ACC112 (cell line): ENCODE measurements around the gene ANKRD28.
A peak's percentile ranks its signal among the peaks of the same experiment; 100 is the strongest.
"Not testable (repeated sequence)": the region's sequence is repeated elsewhere in the genome, so short reads cannot be mapped to it uniquely, and the experiment has no call there.

Source experiments
- H2AFZ ChIP-seq: fragments of 200-600 bp; sonication (generic); one replicate; pipeline ENCODE4 v1.6.0; 2017; ENCODE audit warnings: antibody characterized with exemption, low read length; ENCODE audit not compliant: unreplicated experiment
- H3K27ac ChIP-seq: fragments of 200-600 bp; sonication (generic); 2 replicates; pipeline ENCODE4 v1.5.1; 2014; ENCODE audit warnings: low read depth, mild to moderate bottlenecking, antibody characterized with exemption, low read length, moderate library complexity
- H3K27me3 ChIP-seq: fragments of 200-600 bp; sonication (generic); 2 replicates; pipeline ENCODE4 v1.6.1; 2014; ENCODE audit warnings: mild to moderate bottlenecking, antibody characterized with exemption, low read length, moderate library complexity, mixed read lengths; ENCODE audit not compliant: insufficient read depth
- H3K36me3 ChIP-seq: fragments of 200-600 bp; sonication (generic); 2 replicates; pipeline ENCODE4 v1.6.1; 2016; ENCODE audit warnings: mild to moderate bottlenecking, antibody characterized with exemption, low read length, moderate library complexity, mixed read lengths; ENCODE audit not compliant: insufficient read depth
- H3K4me1 ChIP-seq: fragments of 200-600 bp; sonication (generic); one replicate; pipeline ENCODE4 v1.6.1; 2016; ENCODE audit warnings: low read length, mixed read lengths; ENCODE audit not compliant: insufficient read depth, unreplicated experiment, control insufficient read depth
- H3K4me3 ChIP-seq: fragments of 200-600 bp; sonication (generic); 2 replicates; pipeline ENCODE4 v1.5.1; 2014; ENCODE audit warnings: mild to moderate bottlenecking, low read depth, low read length
- H3K79me2 ChIP-seq: fragments of 200-600 bp; sonication (generic); one replicate; pipeline ENCODE4 v1.6.0; 2016; ENCODE audit warnings: low read length; ENCODE audit not compliant: control insufficient read depth, unreplicated experiment, insufficient read depth

ANKRD28 gene

DNA sequence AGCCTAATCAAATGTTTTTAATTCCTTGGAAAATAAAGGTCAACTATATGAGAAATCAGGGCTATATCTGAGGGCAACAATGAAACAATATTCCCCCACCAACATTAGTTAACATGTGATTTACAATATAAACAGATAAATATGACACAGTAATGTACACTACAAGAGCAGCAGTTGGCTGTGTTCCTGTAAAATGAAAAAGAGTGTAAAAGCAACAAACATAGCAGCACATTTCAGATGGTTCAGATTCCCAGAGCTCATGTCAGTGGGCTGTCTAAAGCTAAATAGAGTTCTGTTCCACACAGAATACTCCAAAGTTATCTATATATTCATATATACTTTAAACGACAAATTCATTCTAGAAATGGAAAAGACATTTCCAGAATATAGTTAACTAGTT lies 42.6 kb downstream of the ANKRD28 start:
- no peak overlapping the region for H3K4me3 ChIP-seq
- no peak overlapping the region for H2AFZ ChIP-seq
- peaks cover 21% of the 10 kb centered on the region for H3K79me2 ChIP-seq
- H3K4me1 ChIP-seq: peaks cover 35% of the 10 kb centered on the region
- peak overlapping the region; percentile 27 for H3K27ac ChIP-seq
- H3K27me3 ChIP-seq: no peaks in the 10 kb centered on the region
- peaks cover 46% of the 10 kb centered on the region for H3K36me3 ChIP-seq

DNA sequence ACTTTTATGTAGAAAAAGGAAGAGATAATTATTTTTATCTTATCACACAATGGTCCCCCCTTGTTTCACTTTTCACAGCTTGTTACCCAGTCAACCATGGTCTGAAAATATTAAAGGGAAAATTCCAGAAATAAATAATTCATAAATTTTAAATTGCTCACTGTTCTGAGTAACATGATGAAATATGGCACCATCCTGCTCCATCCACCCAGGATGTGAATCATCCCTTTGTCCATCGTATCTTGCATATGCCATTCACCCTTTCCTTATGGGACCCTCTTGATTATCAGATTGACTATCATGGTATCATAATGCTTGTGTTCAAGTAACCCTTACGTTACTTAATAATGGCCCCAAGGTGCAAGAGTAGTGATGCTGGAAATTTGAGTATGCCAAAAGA lies 43.7 kb downstream of the ANKRD28 start:
- Histone ChIP-seq H3K4me3 (peak overlapping the region; percentile 13; the same call in 1 of the 2 replicates), H2AFZ (no peak overlapping the region), H3K36me3 (peaks cover 55% of the 10 kb centered on the region), H3K4me1 (peaks cover 35% of the 10 kb centered on the region), H3K27me3 (no peaks in the 10 kb centered on the region), H3K79me2 (peaks cover 18% of the 10 kb centered on the region), H3K27ac (peak overlapping the region; percentile 58)

DNA sequence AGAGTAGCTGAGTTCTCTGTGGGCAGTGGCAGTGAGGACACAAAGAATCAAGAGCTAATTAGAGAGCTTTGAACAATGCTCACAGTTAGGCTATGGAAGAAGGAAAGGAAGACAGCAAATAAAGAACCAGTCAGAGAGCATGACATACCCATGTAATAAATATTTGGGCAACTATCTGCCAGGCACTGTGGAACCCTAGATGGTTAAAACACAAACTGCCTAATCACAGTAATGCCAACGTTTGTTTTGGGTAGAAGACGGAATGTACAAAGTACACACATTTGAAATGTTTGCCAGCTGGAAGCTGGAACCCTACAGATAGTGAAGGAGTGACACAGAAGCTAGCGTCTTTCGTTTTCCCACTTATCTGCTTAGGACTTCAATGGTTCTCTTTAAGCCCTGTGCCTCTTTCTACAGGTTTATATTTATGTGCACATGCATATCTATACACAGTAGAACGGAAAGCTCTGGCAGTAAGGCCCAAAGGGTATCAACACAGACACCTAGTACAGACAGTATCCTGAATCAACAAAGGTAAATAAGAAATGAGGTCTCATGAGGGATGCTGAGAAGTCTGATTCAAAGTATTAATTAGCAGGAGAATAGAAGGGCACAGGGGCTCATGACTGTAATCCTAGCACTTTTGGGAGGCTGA lies 44.6 kb downstream of the ANKRD28 start:
- Histone ChIP-seq H3K4me3 (no peak overlapping the region), H2AFZ (no peak overlapping the region), H3K27ac (peak overlapping the region; percentile 58), H3K27me3 (no peaks in the 10 kb centered on the region), H3K79me2 (peaks cover 18% of the 10 kb centered on the region), H3K4me1 (peaks cover 34% of the 10 kb centered on the region), H3K36me3 (peaks cover 56% of the 10 kb centered on the region)

DNA sequence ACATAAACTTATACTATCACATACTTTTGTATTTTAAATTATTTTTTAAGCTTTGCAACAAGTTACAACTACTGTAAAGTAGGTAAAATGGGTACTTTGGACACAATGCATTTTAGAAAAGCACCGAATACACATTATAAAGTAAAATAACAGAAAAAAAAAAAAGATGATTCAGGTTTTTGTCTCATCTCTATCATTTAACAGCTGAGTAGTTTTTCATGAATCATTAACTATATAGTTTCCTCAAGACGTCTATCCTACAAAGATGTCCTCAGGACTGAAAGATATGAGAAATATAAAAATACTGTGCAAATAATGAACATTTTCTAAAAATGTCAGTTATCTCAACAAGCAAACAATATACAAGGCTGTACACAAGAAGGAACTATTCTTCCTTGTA lies 46.9 kb downstream of the ANKRD28 start:
- H2AFZ ChIP-seq: no peak overlapping the region
- no peak overlapping the region for H3K4me3 ChIP-seq
- H3K36me3 ChIP-seq: peaks cover 68% of the 10 kb centered on the region
- no peaks in the 10 kb centered on the region for H3K27me3 ChIP-seq
- H3K27ac ChIP-seq: no peak overlapping the region
- peaks cover 30% of the 10 kb centered on the region for H3K4me1 ChIP-seq
- peaks cover 18% of the 10 kb centered on the region for H3K79me2 ChIP-seq

DNA sequence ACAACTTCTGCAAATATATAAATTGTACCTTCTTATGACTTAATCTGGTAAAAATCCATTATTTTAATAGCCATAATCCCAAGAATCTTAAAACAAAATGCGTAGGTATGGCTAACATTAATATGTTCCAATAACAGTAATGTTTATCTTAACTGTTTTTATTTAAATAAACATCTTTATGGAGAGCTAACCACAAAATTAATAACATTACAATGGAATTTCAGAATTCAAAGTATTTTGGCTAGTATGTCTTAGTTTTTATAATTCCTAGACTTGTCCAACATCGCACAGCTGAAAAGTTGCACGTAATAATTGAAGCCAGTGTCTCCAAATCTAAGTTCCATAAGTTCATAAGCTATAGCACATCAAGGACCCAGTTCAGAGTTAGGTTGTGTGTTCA lies 47.6 kb downstream of the ANKRD28 start:
- Histone ChIP-seq H3K79me2 (peaks cover 14% of the 10 kb centered on the region), H3K4me3 (no peak overlapping the region), H3K27me3 (no peaks in the 10 kb centered on the region), H3K36me3 (peaks cover 66% of the 10 kb centered on the region), H3K4me1 (peaks cover 23% of the 10 kb centered on the region), H3K27ac (no peak overlapping the region), H2AFZ (no peak overlapping the region)

DNA sequence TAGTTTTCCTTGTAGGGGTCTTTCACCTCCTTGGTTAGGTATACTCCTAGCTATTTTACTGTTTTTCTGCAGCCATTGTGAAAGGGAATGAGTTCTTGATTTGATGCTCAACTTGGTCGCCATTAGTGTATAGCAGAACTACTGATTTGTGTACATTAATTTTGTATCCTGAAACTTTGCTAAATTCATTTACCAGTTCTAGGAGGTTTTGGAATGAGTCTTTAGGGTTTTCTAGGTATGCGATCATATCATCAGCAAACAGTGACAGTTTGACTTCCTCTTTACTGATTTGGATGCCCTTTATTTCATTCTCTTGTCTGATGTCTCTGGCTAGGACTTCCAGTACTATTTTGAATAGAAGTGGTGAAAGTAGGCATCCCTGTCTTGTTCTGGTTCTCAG lies 51.9 kb downstream of the ANKRD28 start:
- H3K4me3 ChIP-seq, H3K4me1 ChIP-seq, H2AFZ ChIP-seq, H3K27me3 ChIP-seq, H3K79me2 ChIP-seq, H3K27ac ChIP-seq: not testable (repeated sequence)
- H3K36me3 ChIP-seq: peaks cover 54% of the 10 kb centered on the region

DNA sequence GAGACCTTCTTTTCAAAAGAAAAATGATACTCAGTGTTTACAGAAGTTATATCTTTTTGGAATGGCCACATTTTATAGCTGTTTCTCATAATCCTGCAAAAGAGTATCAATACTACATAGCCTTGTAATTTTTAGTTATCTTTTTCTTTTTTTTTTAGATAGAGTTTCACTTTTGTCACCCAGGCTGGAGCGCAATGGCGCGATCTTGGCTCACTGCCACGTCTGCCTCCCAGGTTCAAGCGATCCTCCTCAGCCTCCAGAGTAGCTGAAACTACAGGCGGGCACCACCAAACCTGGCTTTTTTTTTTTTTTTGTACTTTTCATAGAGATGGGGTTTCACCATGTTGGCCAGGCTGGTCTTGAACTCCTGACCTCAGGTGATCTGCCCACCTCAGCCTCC lies 53.6 kb downstream of the ANKRD28 start:
- Histone ChIP-seq H3K36me3 (peaks cover 49% of the 10 kb centered on the region), H3K4me1 (peaks cover 2% of the 10 kb centered on the region), H3K27ac (no peak overlapping the region), H3K27me3 (no peaks in the 10 kb centered on the region), H3K79me2 (peaks cover 11% of the 10 kb centered on the region), H3K4me3 (no peak overlapping the region), H2AFZ (no peak overlapping the region)

DNA sequence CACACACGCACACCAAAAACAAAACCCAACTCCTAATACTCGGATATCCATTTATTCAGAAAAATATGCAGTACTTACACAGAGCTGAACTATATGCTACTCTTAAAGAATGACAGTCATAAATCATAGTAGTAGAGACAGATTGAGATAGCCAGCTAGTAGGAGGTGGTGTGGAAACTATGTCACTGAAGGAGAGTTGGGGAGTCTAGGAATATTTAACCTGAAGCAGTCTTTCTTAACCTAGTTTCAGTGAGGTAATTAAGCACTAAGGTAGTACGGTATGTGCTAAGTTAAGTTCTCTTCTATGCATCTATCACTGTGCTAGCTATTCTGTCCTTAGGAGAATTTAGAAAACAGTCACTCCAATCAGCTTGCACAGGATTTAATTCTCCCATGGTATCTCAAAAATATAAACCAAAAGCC lies 54.2 kb downstream of the ANKRD28 start:
- Histone ChIP-seq H3K27me3 (no peaks in the 10 kb centered on the region), H3K4me3 (no peak overlapping the region), H3K36me3 (peaks cover 50% of the 10 kb centered on the region), H3K27ac (no peak overlapping the region), H2AFZ (no peak overlapping the region), H3K79me2 (peaks cover 15% of the 10 kb centered on the region), H3K4me1 (peaks cover 2% of the 10 kb centered on the region)

DNA sequence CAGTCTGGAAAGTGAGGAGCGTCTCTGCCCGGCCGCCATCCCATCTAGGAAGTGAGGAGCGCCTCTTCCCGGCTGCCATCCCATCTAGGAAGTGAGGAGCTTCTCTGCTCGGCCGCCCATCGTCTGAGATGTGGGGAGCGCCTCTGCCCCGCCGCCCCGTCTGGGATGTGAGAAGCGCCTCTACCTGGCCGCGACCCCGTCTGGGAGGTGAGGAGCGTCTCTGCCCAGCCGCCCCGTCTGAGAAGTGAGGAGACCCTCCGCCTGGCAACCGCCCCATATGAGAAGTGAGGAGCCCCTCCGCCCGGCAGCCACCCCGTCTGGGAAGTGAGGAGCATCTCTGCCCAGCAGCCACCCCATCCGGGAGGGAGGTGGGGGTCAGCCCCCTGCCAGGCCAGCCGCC lies 55.5 kb downstream of the ANKRD28 start:
- peaks cover 17% of the 10 kb centered on the region for H3K79me2 ChIP-seq
- peaks cover 40% of the 10 kb centered on the region for H3K36me3 ChIP-seq
- H3K4me1 ChIP-seq: not testable (repeated sequence)

DNA sequence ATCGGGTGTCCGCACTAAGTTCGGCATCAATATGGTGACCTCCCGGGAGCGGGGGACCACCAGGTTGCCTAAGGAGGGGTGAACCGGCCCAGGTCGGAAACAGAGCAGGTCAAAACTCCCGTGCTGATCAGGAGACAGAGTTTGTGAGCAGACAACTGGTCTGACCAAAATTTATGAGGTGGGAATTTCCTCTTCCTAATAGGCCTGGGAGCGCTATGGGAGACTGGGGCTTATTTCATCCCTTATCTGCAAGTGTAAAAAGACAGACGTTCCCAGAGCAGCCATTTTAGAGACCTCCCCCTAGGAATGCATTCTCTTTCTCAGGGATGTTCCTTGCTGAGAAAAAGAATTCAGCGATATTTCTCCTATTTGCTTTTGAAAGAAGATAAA lies 59.2 kb downstream of the ANKRD28 start:
- H3K4me1 ChIP-seq, H3K27ac ChIP-seq, H2AFZ ChIP-seq, H3K27me3 ChIP-seq, H3K4me3 ChIP-seq: not testable (repeated sequence)
- peaks cover 16% of the 10 kb centered on the region for H3K79me2 ChIP-seq
- H3K36me3 ChIP-seq: peaks cover 45% of the 10 kb centered on the region

More for the DNA sequence above, 55.5 kb downstream of the ANKRD28 start:
- not testable (repeated sequence) for H2AFZ ChIP-seq, H3K4me3 ChIP-seq, H3K27me3 ChIP-seq, H3K27ac ChIP-seq

DNA sequence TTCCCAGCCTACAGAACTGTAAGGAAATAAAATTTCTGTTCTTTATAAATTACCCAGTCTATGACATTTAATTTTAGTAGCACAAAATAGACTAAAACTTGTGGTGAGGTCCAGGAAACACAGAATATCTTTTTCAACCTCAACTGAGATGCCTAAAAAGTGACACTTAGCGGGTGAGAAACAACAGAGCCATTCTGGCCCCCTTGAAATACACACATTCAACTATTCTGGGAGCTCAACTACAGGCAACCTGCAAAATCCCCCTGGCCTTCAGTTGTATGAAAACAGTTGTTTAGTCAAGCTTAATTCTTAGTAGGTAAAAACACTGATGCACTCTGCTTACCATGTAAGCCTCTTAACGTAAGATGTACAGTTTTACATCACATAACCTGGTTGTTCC lies 66.8 kb downstream of the ANKRD28 start:
- no peak overlapping the region for H3K27ac ChIP-seq
- no peaks in the 10 kb centered on the region for H3K79me2 ChIP-seq
- H3K4me3 ChIP-seq: no peak overlapping the region
- H2AFZ ChIP-seq: no peak overlapping the region
- H3K4me1 ChIP-seq: peaks cover 2% of the 10 kb centered on the region
- peaks cover 37% of the 10 kb centered on the region for H3K36me3 ChIP-seq
- H3K27me3 ChIP-seq: no peaks in the 10 kb centered on the region
